ENCODE measurements around the gene GTF2B. TPM values are rescaled to one million over a fixed set of nuclear protein-coding genes. Genes with fewer than 3 reads are reported as not detected.

Gene GTF2B
- total RNA-seq, 6 experiments from 2014 or later = 8.8 to 21.6 (median 15.9) TPM

DNA sequence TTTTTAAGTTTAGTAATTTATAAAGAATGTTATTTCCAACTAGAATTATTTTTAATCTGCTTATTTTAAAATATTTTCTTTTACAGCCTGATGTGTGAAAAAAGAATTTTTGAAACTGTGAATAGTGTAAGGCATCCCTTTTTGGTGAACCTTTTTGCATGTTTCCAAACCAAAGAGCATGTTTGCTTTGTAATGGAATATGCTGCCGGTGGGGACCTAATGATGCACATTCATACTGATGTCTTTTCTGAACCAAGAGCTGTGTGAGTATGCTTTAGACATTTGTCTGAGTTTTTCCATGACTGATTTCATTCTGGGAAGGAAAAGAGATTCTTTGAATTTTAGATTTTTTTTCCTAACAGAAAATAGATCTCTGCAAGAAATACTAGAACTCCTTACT, 77.9 kb downstream of the GTF2B start:
- no peak for ATAC-seq

DNA sequence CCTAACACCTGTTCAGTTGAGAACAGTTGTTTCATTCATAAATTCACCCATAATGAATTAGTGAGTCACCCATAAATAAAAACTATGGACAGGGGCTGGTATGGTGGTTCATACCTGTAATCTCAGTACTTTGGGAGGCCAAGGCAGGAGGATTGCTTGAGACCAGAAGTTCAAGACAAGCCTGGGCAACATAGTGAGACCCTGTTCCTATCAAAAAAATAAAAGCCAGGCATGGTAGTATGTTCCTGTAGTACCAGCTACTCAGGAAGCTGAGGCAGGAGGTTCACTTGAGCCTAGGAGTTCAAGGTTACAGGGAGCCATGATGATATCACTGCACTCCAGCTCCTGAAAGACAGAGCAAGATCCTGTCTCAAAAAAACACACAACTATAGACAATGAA, 79.0 kb downstream of the GTF2B start:
- H3K4me3 ChIP-seq = no peak overlapping the region
- intact Hi-C loops (cut with DNase I) = no loop called here
- no peaks in the 10 kb centered on the region for H3K27me3 ChIP-seq
- ATAC-seq (no peak), DNase-seq (no peak)
- peaks cover 0 to 23% (median 7%) of the 10 kb centered on the region in 4 donors for H3K36me3 ChIP-seq
- no peaks in the 10 kb centered on the region for H3K9me3 ChIP-seq
- H3K4me1 ChIP-seq = no peaks in the 10 kb centered on the region
- H3K27ac ChIP-seq = no peak overlapping the region
- TF ChIP-seq POLR2A (IDR thresholded peaks at IDR 0.05) = no peak
- TF ChIP-seq, protein P1, sequence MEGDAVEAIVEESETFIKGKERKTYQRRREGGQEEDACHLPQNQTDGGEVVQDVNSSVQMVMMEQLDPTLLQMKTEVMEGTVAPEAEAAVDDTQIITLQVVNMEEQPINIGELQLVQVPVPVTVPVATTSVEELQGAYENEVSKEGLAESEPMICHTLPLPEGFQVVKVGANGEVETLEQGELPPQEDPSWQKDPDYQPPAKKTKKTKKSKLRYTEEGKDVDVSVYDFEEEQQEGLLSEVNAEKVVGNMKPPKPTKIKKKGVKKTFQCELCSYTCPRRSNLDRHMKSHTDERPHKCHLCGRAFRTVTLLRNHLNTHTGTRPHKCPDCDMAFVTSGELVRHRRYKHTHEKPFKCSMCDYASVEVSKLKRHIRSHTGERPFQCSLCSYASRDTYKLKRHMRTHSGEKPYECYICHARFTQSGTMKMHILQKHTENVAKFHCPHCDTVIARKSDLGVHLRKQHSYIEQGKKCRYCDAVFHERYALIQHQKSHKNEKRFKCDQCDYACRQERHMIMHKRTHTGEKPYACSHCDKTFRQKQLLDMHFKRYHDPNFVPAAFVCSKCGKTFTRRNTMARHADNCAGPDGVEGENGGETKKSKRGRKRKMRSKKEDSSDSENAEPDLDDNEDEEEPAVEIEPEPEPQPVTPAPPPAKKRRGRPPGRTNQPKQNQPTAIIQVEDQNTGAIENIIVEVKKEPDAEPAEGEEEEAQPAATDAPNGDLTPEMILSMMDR (IDR thresholded peaks at IDR 0.05) = no peak

More for the DNA sequence above, 77.9 kb downstream of the GTF2B start:
- intact Hi-C loops (cut with DNase I) = no loop called here
- H3K36me3 ChIP-seq = peaks cover 0 to 18% (median 5%) of the 10 kb centered on the region in 4 donors
- no peaks in the 10 kb centered on the region for H3K9me3 ChIP-seq
- no peak for TF ChIP-seq POLR2A (IDR thresholded peaks at IDR 0.05)
- TF ChIP-seq, protein P1 (IDR thresholded peaks at IDR 0.05) = no peak
- no peak for DNase-seq
- no peak overlapping the region for H3K27ac ChIP-seq
- H3K27me3 ChIP-seq = no peaks in the 10 kb centered on the region
- 80% methylated on average over 1 of the region's 1 CpG for WGBS (ENCODE audit: insufficient coverage, low coverage, low lambda C conversion rate, missing lambda C conversion rate)
- no peaks in the 10 kb centered on the region for H3K4me1 ChIP-seq
- H3K4me3 ChIP-seq = no peak overlapping the region

DNA sequence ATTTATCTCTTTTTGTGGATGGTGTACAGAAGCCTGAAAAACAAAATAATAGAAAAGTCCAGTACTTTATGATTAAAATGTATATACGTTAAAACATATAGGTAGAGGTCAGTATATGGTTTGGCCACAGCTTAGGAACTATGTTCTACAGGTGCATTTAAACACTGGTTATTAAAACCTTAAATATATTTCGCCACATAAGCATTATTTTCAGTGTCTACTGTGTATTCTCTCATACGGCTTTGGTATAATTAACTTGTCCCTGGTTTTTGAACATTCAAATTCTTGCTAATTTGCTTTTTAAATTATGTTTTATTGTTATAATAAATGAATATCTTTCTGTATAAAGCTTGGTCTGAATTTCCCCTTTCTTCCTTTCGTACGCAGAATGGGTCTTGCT, 87.9 kb downstream of the GTF2B start:
- H3K36me3 ChIP-seq = peaks cover 0 to 33% (median 16%) of the 10 kb centered on the region in 4 donors

DNA sequence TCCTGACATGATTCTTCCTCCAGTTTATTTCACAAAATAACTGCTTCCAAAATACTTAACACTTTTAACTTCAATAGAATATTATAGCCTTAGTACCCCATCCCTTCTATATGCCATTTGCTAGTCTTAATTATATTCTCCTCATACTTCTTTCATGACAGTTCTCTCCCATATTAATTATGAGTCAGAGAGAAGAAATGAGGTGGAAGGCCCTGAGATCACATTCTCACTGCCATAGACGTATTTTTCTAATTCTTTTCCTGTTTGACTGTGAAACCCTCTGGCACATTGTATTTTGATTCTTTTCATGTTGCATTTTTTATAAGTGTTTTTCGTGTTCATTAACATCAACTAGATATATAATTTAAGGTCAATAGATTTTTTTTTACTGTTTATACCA, 88.4 kb downstream of the GTF2B start:
- WGBS (ENCODE audit: insufficient coverage, low coverage, low lambda C conversion rate, missing lambda C conversion rate) = 85% methylated on average over 2 of the region's 2 CpGs
- peaks cover 0 to 33% (median 16%) of the 10 kb centered on the region in 4 donors for H3K36me3 ChIP-seq
- intact Hi-C loops (cut with DNase I) = no loop called here

More for the DNA sequence above, 87.9 kb downstream of the GTF2B start:
- intact Hi-C loops (cut with DNase I) = no loop called here
- WGBS (ENCODE audit: insufficient coverage, low coverage, low lambda C conversion rate, missing lambda C conversion rate) = 95% methylated on average over 5 of the region's 5 CpGs
- TF ChIP-seq POLR2A (IDR thresholded peaks at IDR 0.05) = no peak
- TF ChIP-seq, protein P1 (IDR thresholded peaks at IDR 0.05) = no peak
- ATAC-seq (no peak), DNase-seq (no peak)
- Histone ChIP-seq H3K4me1 (no peaks in the 10 kb centered on the region), H3K27ac (no peak overlapping the region), H3K9me3 (no peaks in the 10 kb centered on the region), H3K4me3 (no peak overlapping the region), H3K27me3 (no peaks in the 10 kb centered on the region)

More for the DNA sequence above, 88.4 kb downstream of the GTF2B start:
- no peak overlapping the region for H3K27ac ChIP-seq
- ATAC-seq (no peak), DNase-seq (no peak)
- no peaks in the 10 kb centered on the region for H3K27me3 ChIP-seq
- TF ChIP-seq POLR2A (IDR thresholded peaks at IDR 0.05) = no peak
- TF ChIP-seq, protein P1 (IDR thresholded peaks at IDR 0.05) = no peak
- H3K4me1 ChIP-seq = no peaks in the 10 kb centered on the region
- H3K9me3 ChIP-seq = no peaks in the 10 kb centered on the region
- H3K4me3 ChIP-seq = no peak overlapping the region

Small RNA genes within 50 kb of the gene (small RNA-seq; reads per million reads assigned to genes)
- 0 reads per million in 2 experiments for gene RNU6-125P

Other genes with a start within 250 kb of the GTF2B start
- gene PKN2, start 207.3 kb downstream of the GTF2B start, total RNA-seq = 10 to 100 TPM; 13.6 to 16.6 (median 15.0) TPM
- gene KYAT3, start 101.1 kb upstream of the GTF2B start, total RNA-seq = 10 to 100 TPM in 3 of 6 experiments, 1 to 10 TPM in 3; 8.9 to 19.9 (median 9.8) TPM
- 10 to 100 TPM in 2 of 6 experiments, 1 to 10 TPM in 4; 6.9 to 13.8 (median 8.5) TPM for gene RBMXL1, start 101.1 kb upstream of the GTF2B start, total RNA-seq
- gene GBP3, start 131.3 kb upstream of the GTF2B start, total RNA-seq = 10 to 100 TPM in 4 of 6 experiments, 1 to 10 TPM in 2; 4.3 to 24.6 (median 11.7) TPM
- 100 to 1,000 TPM in 1 of 6 experiments, 10 to 100 TPM in 4, 1 to 10 TPM in 1; 9.7 to 153 (median 43.7) TPM for gene GBP1, start 173.6 kb upstream of the GTF2B start, total RNA-seq
- 10 to 100 TPM in 5 of 6 experiments, 1 to 10 TPM in 1; 7.8 to 64.5 (median 26.8) TPM for gene GBP2, start 234.5 kb upstream of the GTF2B start, total RNA-seq

Measured in right lobe of liver (tissue), 6 donors.